ENCODE results near the gene CMIP.
"Not testable (repeated sequence)": the region's sequence is repeated elsewhere in the genome, so short reads cannot be mapped to it uniquely, and the experiment has no call there.

The CMIP gene

GRCh38 chr16:81516478-81517149 lies 72.0 kb downstream of the CMIP start:
- no peak for DNase-seq (ENCODE audit: low read depth in 2 of 2)

- no peak for DNase-seq (ENCODE audit: low read depth in 2 of 2)
These were observed 72.5 kb downstream of the CMIP start for GRCh38 chr16:81517150-81517499.

- DNase-seq (ENCODE audit: low read depth in 2 of 2): no peak
These were observed 73.2 kb downstream of the CMIP start for GRCh38 chr16:81517629-81518438.

- DNase-seq (ENCODE audit: low read depth in 2 of 2): no peak
These were observed 73.8 kb downstream of the CMIP start for GRCh38 chr16:81518439-81518757.

- DNase-seq (ENCODE audit: low read depth in 2 of 2): no peak
These were observed 74.9 kb downstream of the CMIP start for GRCh38 chr16:81519301-81520150.

DNA sequence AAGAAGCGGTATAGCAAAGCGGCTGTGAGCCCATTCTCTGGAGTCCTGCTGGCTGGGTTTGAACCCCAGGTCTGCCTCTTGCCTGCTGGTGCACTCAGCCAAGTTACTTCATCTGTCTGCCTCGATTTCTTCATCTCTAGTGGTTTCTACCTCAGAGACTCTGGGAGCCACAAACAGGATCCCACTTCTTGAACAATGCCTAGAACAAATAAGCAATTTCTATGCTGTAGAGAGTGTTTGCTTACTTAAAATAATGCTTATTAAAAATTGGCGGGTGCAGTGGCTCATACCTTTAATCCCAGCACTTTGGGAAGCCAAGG lies 75.5 kb downstream of the CMIP start:
- DNase-seq (ENCODE audit: low read depth in 2 of 2): no peak

DNA sequence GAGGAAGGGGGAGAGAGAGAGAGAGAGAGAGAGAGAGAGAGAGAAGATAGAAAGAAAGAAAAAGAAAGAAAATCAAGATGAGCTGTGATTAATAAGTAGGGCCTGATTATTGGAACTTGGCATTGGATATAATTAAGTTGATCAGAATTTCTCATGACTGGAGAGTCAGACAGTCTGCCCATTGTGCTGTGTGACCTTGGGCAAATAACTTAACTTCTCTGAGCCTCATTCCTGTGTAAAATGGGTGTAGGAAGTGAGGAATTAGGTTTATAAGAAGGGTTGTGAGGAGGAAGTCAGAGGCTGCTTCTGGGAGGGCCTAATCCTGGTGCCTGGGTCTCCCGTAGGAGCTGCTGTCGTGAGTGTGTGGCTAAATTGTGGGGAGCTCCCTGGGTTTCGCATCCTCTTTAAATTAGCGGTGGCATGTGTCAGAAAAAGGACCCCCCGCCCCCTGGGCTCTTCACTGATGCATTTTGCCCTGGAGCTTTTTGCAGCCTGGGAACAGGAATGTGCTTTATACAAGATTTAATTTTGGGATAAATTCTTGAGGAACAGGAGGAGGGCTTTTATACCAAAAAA lies 76.0 kb downstream of the CMIP start:
- DNase-seq (ENCODE audit: low read depth in 2 of 2): no peak

DNA sequence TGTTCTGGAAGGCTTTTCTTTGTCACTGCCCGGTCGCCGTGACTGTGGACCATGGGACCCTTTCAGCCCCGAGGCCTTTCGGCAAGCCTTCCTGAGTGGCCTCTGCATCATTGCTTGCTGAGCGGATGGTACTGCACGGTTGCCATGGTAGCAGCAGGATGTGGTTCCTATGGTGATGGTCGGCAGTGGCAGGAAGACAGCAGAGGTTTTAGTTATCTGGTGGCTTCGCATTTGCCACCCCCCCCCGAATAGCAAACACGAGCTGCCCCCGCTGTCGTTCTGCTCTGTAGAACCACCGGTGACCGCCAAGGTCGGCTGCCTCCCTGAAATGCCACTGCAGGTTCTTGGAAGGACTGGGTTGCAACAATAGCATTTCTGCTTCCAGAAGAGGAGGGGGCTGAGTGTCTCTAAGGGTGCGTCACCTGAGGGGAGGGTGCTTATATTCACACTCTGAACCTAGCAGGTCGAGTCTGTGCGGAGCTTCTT lies 76.6 kb downstream of the CMIP start:
- DNase-seq (ENCODE audit: low read depth in 2 of 2): peak; percentile 65 to 70

DNA sequence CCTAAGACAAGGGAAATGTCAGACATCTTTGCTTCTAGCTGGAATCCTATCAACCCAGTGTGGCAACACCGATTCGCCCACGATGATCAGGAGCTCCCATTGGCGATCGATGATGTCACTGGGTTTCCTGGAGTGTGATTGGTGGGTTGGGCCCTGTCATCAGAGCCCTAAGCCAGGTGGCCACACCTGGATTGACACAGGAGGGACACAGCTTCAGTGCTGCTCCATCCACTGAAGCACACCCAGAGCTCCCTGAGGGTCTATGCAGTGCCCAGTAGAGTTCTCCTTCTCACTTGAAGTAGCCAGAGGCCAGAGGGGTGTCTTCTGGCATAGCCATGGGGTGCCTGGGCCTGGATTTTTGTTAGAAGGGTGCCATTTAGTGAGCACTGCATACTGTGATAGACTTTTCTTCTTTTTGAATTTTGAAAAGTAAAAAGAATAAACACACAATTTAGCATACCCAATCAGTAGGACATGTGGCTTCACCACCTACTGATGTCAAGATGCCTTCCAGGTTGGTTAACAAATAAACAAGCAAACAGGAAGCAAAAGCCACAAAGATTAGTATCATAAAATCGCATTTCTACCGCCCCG lies 77.6 kb downstream of the CMIP start:
- no peak for DNase-seq (ENCODE audit: low read depth in 2 of 2)

GRCh38 chr16:81522851-81523250 lies 78.2 kb downstream of the CMIP start:
- not testable (repeated sequence) for DNase-seq (ENCODE audit: low read depth in 2 of 2)

DNA sequence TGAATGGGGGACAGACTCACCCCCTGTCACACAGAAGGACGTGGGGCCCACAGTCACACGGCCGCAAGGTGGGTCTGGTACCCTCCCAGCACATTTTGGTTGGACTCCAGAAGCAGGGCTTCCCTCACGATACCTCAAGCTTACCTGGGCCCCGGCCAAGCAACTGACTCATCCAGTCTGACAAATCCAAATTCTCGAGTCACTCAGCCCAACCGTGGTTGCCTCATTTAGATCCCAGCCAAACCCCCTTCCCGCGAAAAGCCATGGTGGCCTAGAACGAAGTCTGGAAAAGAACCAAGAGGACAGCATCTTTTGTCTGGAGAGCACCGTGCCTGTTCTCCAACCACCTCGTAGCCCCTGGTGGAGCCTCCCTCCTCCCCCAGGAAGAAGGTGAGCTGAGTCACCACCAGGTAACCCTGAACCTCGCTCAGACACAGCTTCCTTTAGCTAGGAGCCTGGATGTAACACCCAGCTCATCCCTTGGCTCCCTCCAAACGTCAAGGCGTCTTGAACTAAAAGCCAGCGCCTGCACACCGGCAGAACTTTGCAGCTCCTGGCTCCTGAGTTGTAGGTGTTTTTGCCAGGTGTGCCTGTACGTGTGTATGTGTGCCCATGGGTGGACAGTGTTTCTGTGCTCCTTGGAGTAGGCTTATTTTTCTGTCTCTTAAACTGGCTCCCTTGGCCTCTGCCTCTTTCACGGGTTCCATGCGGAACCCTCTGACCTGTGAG lies 78.9 kb downstream of the CMIP start:
- DNase-seq (ENCODE audit: low read depth in 2 of 2): no peak

GRCh38 chr16:81524382-81524781 lies 79.8 kb downstream of the CMIP start:
- DNase-seq (ENCODE audit: low read depth in 2 of 2): peak; percentile 18 to 24

DNA sequence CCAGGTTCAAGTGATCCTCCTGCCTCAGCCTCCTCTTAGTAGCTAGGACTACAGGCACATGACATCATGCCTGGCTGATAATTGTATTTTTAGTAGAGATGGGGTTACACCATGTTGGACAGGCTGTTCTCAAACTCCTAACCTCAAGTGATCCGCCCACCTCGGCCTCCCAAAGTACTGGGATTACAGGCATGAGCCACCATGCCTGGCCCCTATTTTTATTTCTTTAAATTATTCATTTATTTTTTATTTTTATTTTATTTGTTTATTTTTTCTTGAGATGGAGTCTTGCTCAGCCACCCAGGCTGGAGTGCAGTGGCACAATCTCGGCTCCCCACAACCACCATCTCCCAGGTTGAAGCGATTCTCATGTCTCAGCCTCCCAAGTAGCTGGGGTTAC lies 80.3 kb downstream of the CMIP start:
- not testable (repeated sequence) for DNase-seq (ENCODE audit: low read depth in 2 of 2)

GRCh38 chr16:81526199-81526598 lies 81.6 kb downstream of the CMIP start:
- no peak for DNase-seq (ENCODE audit: low read depth in 2 of 2)

DNA sequence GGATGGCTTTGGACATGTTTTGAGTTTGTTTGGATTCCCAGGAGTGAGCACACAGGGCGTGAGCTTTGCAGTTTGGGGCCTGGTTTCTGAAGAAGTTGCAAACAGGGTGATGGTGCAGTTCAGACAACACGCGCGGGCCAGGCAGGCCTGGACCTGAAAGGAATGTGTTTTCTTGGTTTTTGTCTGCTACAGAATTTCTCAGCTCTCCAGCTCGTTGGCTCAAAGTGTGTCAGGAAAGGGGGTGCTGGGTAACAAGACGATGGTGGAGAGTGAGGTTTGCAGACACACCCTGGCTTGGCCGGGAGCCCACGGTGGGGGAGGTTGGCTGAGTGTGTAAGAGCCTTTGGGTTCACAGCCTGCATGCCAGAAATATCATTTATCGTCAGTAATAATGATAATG lies 82.3 kb downstream of the CMIP start:
- DNase-seq (ENCODE audit: low read depth in 2 of 2): no peak

- no peak for DNase-seq (ENCODE audit: low read depth in 2 of 2)
These were observed 83.0 kb downstream of the CMIP start for GRCh38 chr16:81527477-81528178.

DNA sequence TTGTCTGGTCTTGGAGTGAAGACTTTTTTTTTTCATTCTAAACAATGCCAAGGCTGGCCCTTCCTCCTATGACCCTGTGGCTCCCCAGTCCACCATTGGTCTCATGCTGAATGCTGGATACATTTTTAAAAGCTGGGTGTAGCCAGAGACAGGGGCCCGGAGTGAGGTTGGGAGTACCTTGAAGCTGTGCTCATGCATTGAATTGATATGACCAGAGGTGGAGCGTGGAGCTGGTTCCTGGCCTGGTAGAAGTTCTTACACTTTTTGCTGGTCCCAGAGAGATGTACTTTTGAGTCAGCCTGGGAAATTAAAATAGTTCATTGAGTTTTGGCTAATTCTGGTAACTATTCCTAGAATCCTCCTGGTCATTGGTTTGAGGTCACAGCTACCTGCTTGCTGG lies 83.6 kb downstream of the CMIP start:
- no peak for DNase-seq (ENCODE audit: low read depth in 2 of 2)

GRCh38 chr16:81530296-81530721 lies 85.7 kb downstream of the CMIP start:
- no peak for DNase-seq (ENCODE audit: low read depth in 2 of 2)

DNA sequence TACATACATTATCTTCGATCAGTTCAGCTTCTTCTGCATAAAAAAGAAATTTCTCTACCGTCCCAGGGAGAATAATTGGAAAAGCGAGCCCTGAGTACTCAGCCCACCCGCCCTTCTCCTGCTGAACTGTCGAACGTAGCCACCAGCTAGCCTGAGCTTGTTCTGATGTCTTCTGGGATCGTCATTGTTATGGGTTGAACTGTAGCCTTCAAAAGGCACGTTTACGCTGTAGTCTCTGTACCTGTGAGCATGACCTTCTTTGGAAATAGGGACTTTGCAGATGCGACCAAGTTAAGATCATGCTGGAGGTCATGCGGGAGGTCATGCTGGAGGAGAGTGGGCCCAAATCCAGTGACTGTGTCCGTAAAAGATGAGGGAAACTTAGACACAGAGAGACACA lies 86.2 kb downstream of the CMIP start:
- DNase-seq (ENCODE audit: low read depth in 2 of 2): no peak

DNA sequence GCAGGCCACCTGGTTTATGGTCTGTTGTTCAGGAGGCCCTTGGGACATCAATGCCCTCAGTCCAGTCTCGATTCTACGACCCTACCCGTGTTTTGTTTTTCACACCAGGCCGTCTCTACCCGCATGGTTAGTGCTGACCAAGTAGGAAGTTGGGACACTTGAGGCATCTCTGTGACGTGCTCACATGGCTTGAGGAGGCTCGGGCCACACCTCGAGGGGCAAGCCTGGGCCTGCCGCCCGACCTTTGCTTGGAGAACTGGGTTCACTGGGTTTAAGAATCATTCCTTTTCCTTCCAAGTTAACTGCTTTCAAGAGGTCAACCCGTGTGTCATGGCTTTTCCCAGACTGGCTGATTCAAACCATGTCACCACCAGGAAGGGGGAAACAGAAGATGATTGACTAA lies 86.8 kb downstream of the CMIP start:
- DNase-seq (ENCODE audit: low read depth in 2 of 2): no peak

Data from stimulated activated CD8-positive, alpha-beta memory T cell treated with anti-CD3 and anti-CD28 coated beads, Interleukin-15, amount 100 ng/mL, for 48 hours (primary cell).